Common myeloid progenitor, CD34-positive (primary cell): Measurements from ENCODE around the gene DDX41.

Experiments used
- CTCF ChIA-PET: fragments of 350-600 bp; sonication (Branson Sonifier 250); formaldehyde crosslinking; loops from one replicate; lab custom pipeline; 2021; ENCODE audit warnings: antibody characterized with exemption; lab: Charles Lee
- POLR2A ChIA-PET: fragments of 350-600 bp; sonication (Branson Sonifier 250); formaldehyde crosslinking; loops from one replicate; lab custom pipeline; 2021; ENCODE audit warnings: antibody characterized with exemption; lab: Charles Lee
- DNase-seq, 3 donors: peaks; one replicate each; pipeline versions ENCODE4 v3.0.0 to v3.0.0-alpha.2; 2013
- H3K27ac ChIP-seq, 2 experiments: 1 replicate in 1 of 2; 2 replicates in 1 of 2; pipeline ENCODE4 v1.7.0; 2013; ENCODE audit warnings: inconsistent platforms in 2 of 2, low read length in 2 of 2, mild to moderate bottlenecking in 2 of 2, low read depth in 1 of 2, moderate library complexity in 1 of 2; ENCODE audit not compliant: severe bottlenecking in 2 of 2, insufficient read depth in 1 of 2, poor library complexity in 1 of 2
- H3K27me3 ChIP-seq, 5 experiments: replicated peaks in 2 of 5; 1 replicate in 3 of 5; 2 replicates in 2 of 5; pipeline versions ENCODE4 v1.6.1 to v1.7.0; 2013; ENCODE audit warnings: low read length in 4 of 5, mild to moderate bottlenecking in 2 of 5, moderate library complexity in 2 of 5, inconsistent platforms in 1 of 5; ENCODE audit not compliant: insufficient read depth in 5 of 5, control insufficient read depth in 4 of 5
- H3K36me3 ChIP-seq, 4 experiments: 1 replicate in 2 of 4; 2 replicates in 2 of 4; pipeline versions ENCODE4 v1.6.1 to v1.7.0; 2013; ENCODE audit warnings: low read length in 3 of 4, control low read depth in 1 of 4, mild to moderate bottlenecking in 1 of 4; ENCODE audit not compliant: control insufficient read depth in 4 of 4, insufficient read depth in 4 of 4
- H3K4me1 ChIP-seq, 4 experiments: 1 replicate in 3 of 4; 2 replicates in 1 of 4; pipeline versions ENCODE4 v1.6.1 to v1.7.1; 2013; ENCODE audit warnings: low read length in 3 of 4, mild to moderate bottlenecking in 3 of 4, control low read depth in 1 of 4, inconsistent platforms in 1 of 4, moderate library complexity in 1 of 4; ENCODE audit not compliant: control insufficient read depth in 4 of 4, insufficient read depth in 4 of 4; ENCODE audit errors: control extremely low read depth in 1 of 4
- H3K4me3 ChIP-seq, 7 experiments: 1 replicate in 4 of 7; 2 replicates in 3 of 7; pipeline versions ENCODE4 v1.5.1 to v1.7.0; 2013; ENCODE audit warnings: mild to moderate bottlenecking in 7 of 7, low read length in 6 of 7, moderate library complexity in 6 of 7, inconsistent platforms in 2 of 7, low read depth in 2 of 7, control low read depth in 1 of 7; ENCODE audit not compliant: insufficient read depth in 4 of 7, control insufficient read depth in 1 of 7; ENCODE audit errors: extremely low read depth in 1 of 7
- H3K9me3 ChIP-seq, 5 experiments: 1 replicate in 4 of 5; 2 replicates in 1 of 5; pipeline versions ENCODE4 v1.6.1 to v1.7.1; 2013; ENCODE audit warnings: low read length in 4 of 5, mild to moderate bottlenecking in 2 of 5, inconsistent platforms in 1 of 5, low read depth in 1 of 5, moderate library complexity in 1 of 5; ENCODE audit not compliant: control insufficient read depth in 4 of 5, insufficient read depth in 2 of 5; ENCODE audit errors: control extremely low read depth in 1 of 5
- WGBS: methylation state at CpG from one replicate; pipeline ENCODE4 v1.1.5; 2013; ENCODE audit not compliant: insufficient coverage; 5-methylcytosine and 5-hydroxymethylcytosine counted together

Gene DDX41

GRCh38 chr5:177471610-177472356 lies 45.0 kb downstream of the DDX41 start:
- peaks cover 0 to 34% (median 29%) of the 10 kb centered on the region in 4 experiments for H3K4me1 ChIP-seq
- no peak overlapping the region for H3K27ac ChIP-seq
- POLR2A ChIA-PET, result interaction anchor here (1.4 kb wide), 1 partner anchor 17 kb away, joined by 4 read pairs; no protein-coding TSS in a partner anchor
- peak overlapping the region in 4 of 7 experiments; percentile 4 to 76 (median 57) for H3K4me3 ChIP-seq
- H3K27me3 ChIP-seq, result no peaks in the 10 kb centered on the region
- peaks cover 0 to 16% (median 8%) of the 10 kb centered on the region in 4 experiments for H3K36me3 ChIP-seq
- H3K9me3 ChIP-seq, result no peaks in the 10 kb centered on the region
- no peak for DNase-seq
- WGBS, result 86% methylated on average over 11 of the region's 14 CpGs
- CTCF ChIA-PET, result interaction anchor here (0.7 to 1.9 kb wide), 10 partner anchors 8 to 163 kb away, joined by 3 to 12 read pairs (median 7); no protein-coding TSS in a partner anchor

GRCh38 chr5:177470759-177471536 lies 45.8 kb downstream of the DDX41 start:
- 91% methylated on average over 5 of the region's 10 CpGs for WGBS
- no peaks in the 10 kb centered on the region for H3K27me3 ChIP-seq
- DNase-seq, result no peak
- H3K36me3 ChIP-seq, result peaks cover 3 to 24% (median 15%) of the 10 kb centered on the region in 4 experiments
- no peak overlapping the region for H3K4me3 ChIP-seq
- H3K4me1 ChIP-seq, result peaks cover 0 to 34% (median 29%) of the 10 kb centered on the region in 4 experiments
- POLR2A ChIA-PET, result no interaction called here
- H3K27ac ChIP-seq, result no peak overlapping the region
- CTCF ChIA-PET, result interaction anchor here (1.0 to 1.9 kb wide), 13 partner anchors 8 to 67 kb away, joined by 3 to 12 read pairs (median 4); no protein-coding TSS in a partner anchor
- H3K9me3 ChIP-seq, result no peaks in the 10 kb centered on the region

GRCh38 chr5:177469750-177470525 lies 46.8 kb downstream of the DDX41 start:
- Histone ChIP-seq H3K36me3 (peaks cover 9 to 34% (median 19%) of the 10 kb centered on the region in 4 experiments), H3K4me3 (no peak overlapping the region), H3K27me3 (no peaks in the 10 kb centered on the region), H3K4me1 (peaks cover 0 to 25% (median 23%) of the 10 kb centered on the region in 4 experiments), H3K9me3 (peaks cover 0 to 5% (median 0%) of the 10 kb centered on the region in 5 experiments), H3K27ac (no peak overlapping the region)
- ChIA-PET POLR2A (no interaction called here), CTCF (interaction anchor here (1.0 to 1.9 kb wide), 12 partner anchors 10 to 66 kb away, joined by 3 to 10 read pairs (median 4); partner anchors contain the start of gene DOK3)
- 80% methylated on average over 3 of the region's 8 CpGs for WGBS
- DNase-seq, result no peak

DNA sequence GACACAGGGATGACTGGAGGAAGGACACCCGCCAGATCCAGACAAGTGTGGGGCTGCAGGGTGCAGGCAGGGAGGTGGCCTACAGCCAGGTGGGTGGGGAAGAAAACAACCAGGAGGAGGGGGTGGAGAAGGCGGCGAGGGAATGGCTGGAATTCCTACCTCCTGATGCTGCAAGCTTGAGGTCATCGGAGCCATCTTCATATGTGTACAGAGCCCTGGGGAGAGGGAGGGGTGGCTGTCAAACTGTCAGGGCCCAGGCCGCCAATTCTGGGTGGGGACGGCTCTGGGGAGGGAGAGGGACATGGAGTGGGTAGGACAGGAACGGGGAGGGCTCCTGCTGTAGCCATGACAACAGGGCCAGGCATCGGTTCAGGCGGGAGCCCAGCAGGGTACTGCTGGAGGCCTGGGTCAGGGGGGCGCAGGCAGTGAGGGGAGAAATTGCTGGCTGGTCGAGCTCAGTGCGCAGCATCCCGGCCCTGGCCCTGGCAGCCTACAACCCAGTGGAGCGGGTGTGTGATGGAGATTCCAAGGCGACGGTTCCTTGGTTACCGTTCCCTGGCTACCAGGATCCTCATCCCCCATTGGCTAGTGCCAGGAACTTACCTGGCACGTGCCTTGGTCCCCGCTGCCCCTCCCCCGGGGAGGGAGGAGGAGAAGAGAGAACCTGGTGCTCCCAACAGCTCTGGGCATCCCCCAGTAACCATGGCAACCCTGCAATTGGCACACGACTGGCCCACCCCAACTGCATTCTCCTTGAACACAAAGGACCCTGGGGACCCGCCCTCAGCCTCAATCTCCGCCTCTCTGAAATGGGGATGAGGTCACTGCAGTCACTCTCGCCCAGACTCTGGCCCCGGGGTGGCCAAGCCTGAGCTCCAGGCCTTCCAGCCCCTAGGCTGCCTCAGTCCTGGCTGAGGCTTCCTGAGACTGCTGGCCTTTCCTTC lies 47.8 kb downstream of the DDX41 start:
- no peak overlapping the region for H3K4me3 ChIP-seq
- ChIA-PET POLR2A (no interaction called here), CTCF (interaction anchor here (1.2 to 1.9 kb wide), 5 partner anchors 10 to 65 kb away, joined by 3 to 6 read pairs (median 4); partner anchors contain the start of gene DOK3)
- 89% methylated on average over 17 of the region's 25 CpGs for WGBS
- peaks cover 0 to 5% (median 0%) of the 10 kb centered on the region in 5 experiments for H3K9me3 ChIP-seq
- no peak for DNase-seq
- H3K4me1 ChIP-seq, result peaks cover 0 to 16% (median 13%) of the 10 kb centered on the region in 4 experiments
- H3K27ac ChIP-seq, result no peak overlapping the region
- H3K27me3 ChIP-seq, result no peaks in the 10 kb centered on the region
- peaks cover 9 to 34% (median 19%) of the 10 kb centered on the region in 4 experiments for H3K36me3 ChIP-seq

GRCh38 chr5:177468329-177468684 lies 48.5 kb downstream of the DDX41 start:
- Histone ChIP-seq H3K36me3 (peaks cover 9 to 34% (median 19%) of the 10 kb centered on the region in 4 experiments), H3K27me3 (no peaks in the 10 kb centered on the region)
- WGBS, result 100% methylated on average over 1 of the region's 2 CpGs

More at GRCh38 chr5:177468329-177468684, 48.5 kb downstream of the DDX41 start:
- H3K9me3 ChIP-seq, result peaks cover 0 to 5% (median 0%) of the 10 kb centered on the region in 5 experiments
- H3K4me1 ChIP-seq, result peaks cover 0 to 15% (median 12%) of the 10 kb centered on the region in 4 experiments
- no peak overlapping the region for H3K27ac ChIP-seq
- ChIA-PET POLR2A (interaction anchor here (0.6 kb wide), 1 partner anchor 14 kb away, joined by 3 read pairs; no protein-coding TSS in a partner anchor), CTCF (interaction anchor here (1.2 to 6.3 kb wide), 4 partner anchors 11 to 41 kb away, joined by 3 to 37 read pairs (median 4); partner anchors contain the start of gene DOK3)
- DNase-seq, result no peak
- H3K4me3 ChIP-seq, result no peak overlapping the region
